ENCODE data around the gene MEF2B.

GRCh38 chr19:19122902-19123301 lies 47.2 kb downstream of the MEF2B start:
- TF ChIP-seq CTCF (IDR thresholded peaks at IDR 0.05; ENCODE audit: borderline replicate concordance, extremely low read depth, low read length, poor library complexity, severe bottlenecking) (no peak), EZH2 (IDR thresholded peaks at IDR 0.05; ENCODE audit: borderline replicate concordance, low read depth, low read length, severe bottlenecking) (no peak)
